K562 (cell line): ENCODE measurements around the gene ARL3. TPM values are rescaled to one million over a fixed set of nuclear protein-coding genes. Genes with fewer than 3 reads are reported as not detected.

Experiments
- CBFA2T3 ChIP-seq: fragments of 450-650 bp; IDR thresholded peaks from 2 replicates; pipeline ENCODE4 v1.6.1; 2017
- CEBPB ChIP-seq: fragments of 450-650 bp; IDR thresholded peaks from 2 replicates; pipeline ENCODE4 v1.6.1; 2016; ENCODE audit warnings: missing genetic modification characterization, missing compliant biosample characterization
- E2F3 ChIP-seq: fragments of 250-450 bp; sonication (Bioruptor Pico); IDR thresholded peaks from 2 replicates; pipeline ENCODE4 v1.4.0; 2020; ENCODE audit warnings: mild to moderate bottlenecking
- KDM5B ChIP-seq: fragments of 200-600 bp; sonication (generic); IDR thresholded peaks from 2 replicates; pipeline ENCODE4 v1.6.1; 2012; ENCODE audit warnings: low read depth, mild to moderate bottlenecking, moderate library complexity, low read length, control low read depth, inconsistent platforms; ENCODE audit not compliant: insufficient replicate concordance
- L3MBTL2 ChIP-seq: fragments of 450-650 bp; IDR thresholded peaks from 2 replicates; pipeline ENCODE4 v1.6.1; 2016; ENCODE audit warnings: mild to moderate bottlenecking, moderate library complexity
- RBM22 ChIP-seq: fragments of 200-400 bp; formaldehyde crosslinking; IDR thresholded peaks from 2 replicates; pipeline ENCODE4 v1.6.1; 2018; ENCODE audit warnings: low read length, low read depth; ENCODE audit not compliant: poor library complexity, severe bottlenecking
- RHOXF2B ChIP-seq: fragments of 250-450 bp; sonication (Bioruptor Pico); conservative IDR thresholded peaks from 2 replicates; pipeline ENCODE4 v1.5.1; 2021
- ZBTB7A ChIP-seq: IDR thresholded peaks from 2 replicates; pipeline ENCODE4 v1.6.1; 2011; ENCODE audit warnings: low read depth, mild to moderate bottlenecking, low read length, moderate library complexity, borderline replicate concordance; ENCODE audit not compliant: control insufficient read depth
- ZNF3 ChIP-seq: fragments of 250-450 bp; sonication (Bioruptor Pico); IDR thresholded peaks from 2 replicates; pipeline ENCODE4 v1.5.0; 2021; ENCODE audit warnings: mild to moderate bottlenecking, moderate library complexity
- polyA plus RNA-seq, 8 experiments: library from polyadenylated mRNA; depleted of rRNA in 4 of 8; stranded (reverse) in 5 of 8; unstranded in 3 of 8; fragments of >200 nt; fragmentation: Nextera tagmentation in 2 of 8; fragmentation: Illumina TruSeq in 1 of 8; extraction: Ambion mirVana in 2 of 8; extraction: Trizol in 1 of 8; gene quantifications; 2 replicates each; pipeline versions ENCODE4 v1.2.1 to v1.2.3, GENCODE V29; 2011 to 2014; ENCODE audit warnings: inconsistent platforms in 1 of 8, missing spikeins in 1 of 8
- total RNA-seq, 7 experiments: library from RNA; depleted of rRNA in 6 of 7; stranded (reverse); fragments of >200 nt in 6 of 7; fragmentation: Illumina TruSeq in 2 of 7; extraction: Trizol in 2 of 7; gene quantifications; 2 replicates each; pipeline versions ENCODE4 v1.2.1 to v1.2.3, GENCODE V29; 2011 to 2021; ENCODE audit warnings: low replicate concordance in 1 of 7
- TF ChIP-seq, protein P1 (sequence below): fragments of 200-800 bp; sonication (Bioruptor generic); IDR thresholded peaks from 2 replicates; pipeline ENCODE4 v1.6.1; 2017; ENCODE audit warnings: missing genetic modification characterization, missing compliant biosample characterization
- TF ChIP-seq, protein P2 (sequence below): fragments of 250-450 bp; sonication (Bioruptor Pico); IDR thresholded peaks from 2 replicates; pipeline ENCODE4 v1.5.0; 2020; ENCODE audit warnings: mild to moderate bottlenecking
- TF ChIP-seq, protein P3 (sequence below): fragments of 450-650 bp; IDR thresholded peaks from 2 replicates; pipeline ENCODE4 v1.6.1; 2016; ENCODE audit warnings: mild to moderate bottlenecking, moderate library complexity

The ARL3 gene
- total and polyA plus RNA-seq, 9 of the 15 experiments (the other 6 are each of a cell fraction or from before 2014, with no cell fraction given): 2.9 to 8.9 (median 4.8) TPM

DNA sequence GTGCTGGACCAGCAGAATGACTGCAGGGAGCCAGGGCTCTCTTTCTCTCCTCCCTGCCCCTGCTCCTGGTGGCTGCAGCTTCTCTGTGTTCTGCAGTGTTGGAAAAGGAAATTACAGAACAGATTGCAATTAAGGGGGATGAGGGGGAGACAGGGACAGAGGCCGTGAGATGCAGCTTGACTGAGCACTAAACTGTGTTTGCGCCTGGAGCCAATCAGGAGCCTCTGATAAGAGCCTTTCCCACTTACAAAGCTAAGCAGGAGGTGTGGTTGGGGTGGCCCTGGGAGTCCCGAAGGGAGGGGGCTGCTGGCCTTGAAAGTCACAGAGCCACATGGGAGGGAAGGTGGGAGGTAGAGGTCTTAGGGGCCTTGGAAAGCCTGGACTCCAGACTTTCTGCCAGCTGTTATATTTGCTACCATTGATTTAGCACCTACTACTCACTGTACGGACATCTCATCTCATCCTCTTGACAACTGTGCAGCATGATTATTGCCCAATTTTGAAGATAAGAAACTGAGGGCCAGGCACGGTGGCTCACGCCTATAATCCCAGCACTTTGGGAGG is 43.2 kb downstream of the ARL3 start (continued):
- TF ChIP-seq, protein P1, sequence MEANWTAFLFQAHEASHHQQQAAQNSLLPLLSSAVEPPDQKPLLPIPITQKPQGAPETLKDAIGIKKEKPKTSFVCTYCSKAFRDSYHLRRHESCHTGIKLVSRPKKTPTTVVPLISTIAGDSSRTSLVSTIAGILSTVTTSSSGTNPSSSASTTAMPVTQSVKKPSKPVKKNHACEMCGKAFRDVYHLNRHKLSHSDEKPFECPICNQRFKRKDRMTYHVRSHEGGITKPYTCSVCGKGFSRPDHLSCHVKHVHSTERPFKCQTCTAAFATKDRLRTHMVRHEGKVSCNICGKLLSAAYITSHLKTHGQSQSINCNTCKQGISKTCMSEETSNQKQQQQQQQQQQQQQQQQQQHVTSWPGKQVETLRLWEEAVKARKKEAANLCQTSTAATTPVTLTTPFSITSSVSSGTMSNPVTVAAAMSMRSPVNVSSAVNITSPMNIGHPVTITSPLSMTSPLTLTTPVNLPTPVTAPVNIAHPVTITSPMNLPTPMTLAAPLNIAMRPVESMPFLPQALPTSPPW (CRISPR knock-in tag): peak; percentile 22; the same call in 1 of the 2 replicates
- peak; percentile 72; the same call in 1 of the 2 replicates for TF ChIP-seq L3MBTL2
- TF ChIP-seq, protein P2, sequence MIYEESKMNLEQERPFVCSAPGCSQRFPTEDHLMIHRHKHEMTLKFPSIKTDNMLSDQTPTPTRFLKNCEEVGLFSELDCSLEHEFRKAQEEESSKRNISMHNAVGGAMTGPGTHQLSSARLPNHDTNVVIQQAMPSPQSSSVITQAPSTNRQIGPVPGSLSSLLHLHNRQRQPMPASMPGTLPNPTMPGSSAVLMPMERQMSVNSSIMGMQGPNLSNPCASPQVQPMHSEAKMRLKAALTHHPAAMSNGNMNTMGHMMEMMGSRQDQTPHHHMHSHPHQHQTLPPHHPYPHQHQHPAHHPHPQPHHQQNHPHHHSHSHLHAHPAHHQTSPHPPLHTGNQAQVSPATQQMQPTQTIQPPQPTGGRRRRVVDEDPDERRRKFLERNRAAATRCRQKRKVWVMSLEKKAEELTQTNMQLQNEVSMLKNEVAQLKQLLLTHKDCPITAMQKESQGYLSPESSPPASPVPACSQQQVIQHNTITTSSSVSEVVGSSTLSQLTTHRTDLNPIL (CRISPR knock-in tag): no peak
- TF ChIP-seq, protein P3, sequence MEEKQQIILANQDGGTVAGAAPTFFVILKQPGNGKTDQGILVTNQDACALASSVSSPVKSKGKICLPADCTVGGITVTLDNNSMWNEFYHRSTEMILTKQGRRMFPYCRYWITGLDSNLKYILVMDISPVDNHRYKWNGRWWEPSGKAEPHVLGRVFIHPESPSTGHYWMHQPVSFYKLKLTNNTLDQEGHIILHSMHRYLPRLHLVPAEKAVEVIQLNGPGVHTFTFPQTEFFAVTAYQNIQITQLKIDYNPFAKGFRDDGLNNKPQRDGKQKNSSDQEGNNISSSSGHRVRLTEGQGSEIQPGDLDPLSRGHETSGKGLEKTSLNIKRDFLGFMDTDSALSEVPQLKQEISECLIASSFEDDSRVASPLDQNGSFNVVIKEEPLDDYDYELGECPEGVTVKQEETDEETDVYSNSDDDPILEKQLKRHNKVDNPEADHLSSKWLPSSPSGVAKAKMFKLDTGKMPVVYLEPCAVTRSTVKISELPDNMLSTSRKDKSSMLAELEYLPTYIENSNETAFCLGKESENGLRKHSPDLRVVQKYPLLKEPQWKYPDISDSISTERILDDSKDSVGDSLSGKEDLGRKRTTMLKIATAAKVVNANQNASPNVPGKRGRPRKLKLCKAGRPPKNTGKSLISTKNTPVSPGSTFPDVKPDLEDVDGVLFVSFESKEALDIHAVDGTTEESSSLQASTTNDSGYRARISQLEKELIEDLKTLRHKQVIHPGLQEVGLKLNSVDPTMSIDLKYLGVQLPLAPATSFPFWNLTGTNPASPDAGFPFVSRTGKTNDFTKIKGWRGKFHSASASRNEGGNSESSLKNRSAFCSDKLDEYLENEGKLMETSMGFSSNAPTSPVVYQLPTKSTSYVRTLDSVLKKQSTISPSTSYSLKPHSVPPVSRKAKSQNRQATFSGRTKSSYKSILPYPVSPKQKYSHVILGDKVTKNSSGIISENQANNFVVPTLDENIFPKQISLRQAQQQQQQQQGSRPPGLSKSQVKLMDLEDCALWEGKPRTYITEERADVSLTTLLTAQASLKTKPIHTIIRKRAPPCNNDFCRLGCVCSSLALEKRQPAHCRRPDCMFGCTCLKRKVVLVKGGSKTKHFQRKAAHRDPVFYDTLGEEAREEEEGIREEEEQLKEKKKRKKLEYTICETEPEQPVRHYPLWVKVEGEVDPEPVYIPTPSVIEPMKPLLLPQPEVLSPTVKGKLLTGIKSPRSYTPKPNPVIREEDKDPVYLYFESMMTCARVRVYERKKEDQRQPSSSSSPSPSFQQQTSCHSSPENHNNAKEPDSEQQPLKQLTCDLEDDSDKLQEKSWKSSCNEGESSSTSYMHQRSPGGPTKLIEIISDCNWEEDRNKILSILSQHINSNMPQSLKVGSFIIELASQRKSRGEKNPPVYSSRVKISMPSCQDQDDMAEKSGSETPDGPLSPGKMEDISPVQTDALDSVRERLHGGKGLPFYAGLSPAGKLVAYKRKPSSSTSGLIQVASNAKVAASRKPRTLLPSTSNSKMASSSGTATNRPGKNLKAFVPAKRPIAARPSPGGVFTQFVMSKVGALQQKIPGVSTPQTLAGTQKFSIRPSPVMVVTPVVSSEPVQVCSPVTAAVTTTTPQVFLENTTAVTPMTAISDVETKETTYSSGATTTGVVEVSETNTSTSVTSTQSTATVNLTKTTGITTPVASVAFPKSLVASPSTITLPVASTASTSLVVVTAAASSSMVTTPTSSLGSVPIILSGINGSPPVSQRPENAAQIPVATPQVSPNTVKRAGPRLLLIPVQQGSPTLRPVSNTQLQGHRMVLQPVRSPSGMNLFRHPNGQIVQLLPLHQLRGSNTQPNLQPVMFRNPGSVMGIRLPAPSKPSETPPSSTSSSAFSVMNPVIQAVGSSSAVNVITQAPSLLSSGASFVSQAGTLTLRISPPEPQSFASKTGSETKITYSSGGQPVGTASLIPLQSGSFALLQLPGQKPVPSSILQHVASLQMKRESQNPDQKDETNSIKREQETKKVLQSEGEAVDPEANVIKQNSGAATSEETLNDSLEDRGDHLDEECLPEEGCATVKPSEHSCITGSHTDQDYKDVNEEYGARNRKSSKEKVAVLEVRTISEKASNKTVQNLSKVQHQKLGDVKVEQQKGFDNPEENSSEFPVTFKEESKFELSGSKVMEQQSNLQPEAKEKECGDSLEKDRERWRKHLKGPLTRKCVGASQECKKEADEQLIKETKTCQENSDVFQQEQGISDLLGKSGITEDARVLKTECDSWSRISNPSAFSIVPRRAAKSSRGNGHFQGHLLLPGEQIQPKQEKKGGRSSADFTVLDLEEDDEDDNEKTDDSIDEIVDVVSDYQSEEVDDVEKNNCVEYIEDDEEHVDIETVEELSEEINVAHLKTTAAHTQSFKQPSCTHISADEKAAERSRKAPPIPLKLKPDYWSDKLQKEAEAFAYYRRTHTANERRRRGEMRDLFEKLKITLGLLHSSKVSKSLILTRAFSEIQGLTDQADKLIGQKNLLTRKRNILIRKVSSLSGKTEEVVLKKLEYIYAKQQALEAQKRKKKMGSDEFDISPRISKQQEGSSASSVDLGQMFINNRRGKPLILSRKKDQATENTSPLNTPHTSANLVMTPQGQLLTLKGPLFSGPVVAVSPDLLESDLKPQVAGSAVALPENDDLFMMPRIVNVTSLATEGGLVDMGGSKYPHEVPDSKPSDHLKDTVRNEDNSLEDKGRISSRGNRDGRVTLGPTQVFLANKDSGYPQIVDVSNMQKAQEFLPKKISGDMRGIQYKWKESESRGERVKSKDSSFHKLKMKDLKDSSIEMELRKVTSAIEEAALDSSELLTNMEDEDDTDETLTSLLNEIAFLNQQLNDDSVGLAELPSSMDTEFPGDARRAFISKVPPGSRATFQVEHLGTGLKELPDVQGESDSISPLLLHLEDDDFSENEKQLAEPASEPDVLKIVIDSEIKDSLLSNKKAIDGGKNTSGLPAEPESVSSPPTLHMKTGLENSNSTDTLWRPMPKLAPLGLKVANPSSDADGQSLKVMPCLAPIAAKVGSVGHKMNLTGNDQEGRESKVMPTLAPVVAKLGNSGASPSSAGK: no peak
- no peak for TF ChIP-seq RBM22
- peak; percentile 41 for TF ChIP-seq CBFA2T3
- TF ChIP-seq CEBPB: peak; percentile 91
- TF ChIP-seq ZNF3 (CRISPR knock-in tag): no peak
- 0 out of 2 replicates have a peak, but pooled peaks have one; percentile 19 for TF ChIP-seq ZBTB7A
- no peak for TF ChIP-seq RHOXF2B (CRISPR knock-in tag)
- no peak for TF ChIP-seq KDM5B
- no peak for TF ChIP-seq E2F3 (CRISPR knock-in tag)
